Suprapubic skin (tissue), 4 donors: ENCODE data around the gene NFKBIE. TPM values are rescaled to one million over a fixed set of nuclear protein-coding genes. Genes with fewer than 3 reads are reported as not detected.

Experiments used
- DNase-seq, 2 donors: peaks; one replicate each; pipeline ENCODE4 v3.0.0-alpha.2; 2019; ENCODE audit warnings: low spot score in 2 of 2
- H3K27ac ChIP-seq: fragments of 200-600 bp; sonication (generic); one replicate; pipeline ENCODE4 v1.5.1; 2019
- H3K27me3 ChIP-seq: fragments of 200-600 bp; sonication (generic); one replicate; pipeline ENCODE4 v1.5.1; 2019
- H3K36me3 ChIP-seq: fragments of 200-600 bp; sonication (generic); one replicate; pipeline ENCODE4 v1.5.1; 2019
- H3K4me1 ChIP-seq: fragments of 200-600 bp; sonication (generic); one replicate; pipeline ENCODE4 v1.5.1; 2019
- H3K4me3 ChIP-seq: fragments of 200-600 bp; sonication (generic); one replicate; pipeline ENCODE4 v1.5.1; 2019; ENCODE audit warnings: mild to moderate bottlenecking
- H3K9me3 ChIP-seq: fragments of 200-600 bp; sonication (generic); one replicate; pipeline ENCODE4 v1.5.1; 2019
- CTCF ChIP-seq, 2 donors: fragments of 200-600 bp in 1 of 2; fragments of 450-650 bp in 1 of 2; sonication (generic) in 1 of 2; IDR thresholded peaks; one replicate each; pipeline ENCODE4 v1.5.1; 2016 to 2019; ENCODE audit warnings: antibody characterized with exemption in 2 of 2, mild to moderate bottlenecking in 1 of 2, moderate library complexity in 1 of 2
- EP300 ChIP-seq: sonication (generic); formaldehyde crosslinking; IDR thresholded peaks from one replicate; pipeline ENCODE4 v1.6.1; 2017; ENCODE audit warnings: antibody characterized with exemption
- POLR2A ChIP-seq, 2 donors: fragments of 450-650 bp; IDR thresholded peaks; one replicate each; pipeline ENCODE4 v1.6.1; 2017; ENCODE audit warnings: antibody characterized with exemption in 2 of 2, mild to moderate bottlenecking in 2 of 2, moderate library complexity in 2 of 2
- POLR2AphosphoS5 ChIP-seq, 3 donors: sonication (generic); formaldehyde crosslinking; IDR thresholded peaks; one replicate each; pipeline ENCODE4 v1.6.1; 2017; ENCODE audit warnings: antibody characterized with exemption in 3 of 3
- WGBS: methylation state at CpG from one replicate; pipeline ENCODE4 v1.1.5; 2018; 5-methylcytosine and 5-hydroxymethylcytosine counted together
- total RNA-seq, 4 donors: library from RNA; depleted of rRNA; stranded (reverse); fragments of >200 nt; gene quantifications; one replicate each; pipeline ENCODE4 v1.1.0, GENCODE V29; 2016

Gene NFKBIE
- total RNA-seq, 4 donors from 2014 or later = 12.9 to 25.0 (median 16.1) TPM

- WGBS = 89% methylated on average over 12 of the region's 12 CpGs
- peaks cover 3% of the 10 kb centered on the region for H3K4me1 ChIP-seq
- DNase-seq = no peak
- H3K36me3 ChIP-seq = no peaks in the 10 kb centered on the region
- H3K27ac ChIP-seq = no peak overlapping the region
- no peak overlapping the region for H3K4me3 ChIP-seq
- TF ChIP-seq POLR2A (IDR thresholded peaks at IDR 0.05) = no peak
- no peak for TF ChIP-seq CTCF (IDR thresholded peaks at IDR 0.05)
- no peak for TF ChIP-seq EP300
- no peak for TF ChIP-seq POLR2AphosphoS5 (IDR thresholded peaks at IDR 0.05)
- H3K9me3 ChIP-seq = no peaks in the 10 kb centered on the region
- peaks cover 31% of the 10 kb centered on the region for H3K27me3 ChIP-seq
Measured at GRCh38 chr6:44286285-44286565, 20.9 kb upstream of the NFKBIE start.

DNA sequence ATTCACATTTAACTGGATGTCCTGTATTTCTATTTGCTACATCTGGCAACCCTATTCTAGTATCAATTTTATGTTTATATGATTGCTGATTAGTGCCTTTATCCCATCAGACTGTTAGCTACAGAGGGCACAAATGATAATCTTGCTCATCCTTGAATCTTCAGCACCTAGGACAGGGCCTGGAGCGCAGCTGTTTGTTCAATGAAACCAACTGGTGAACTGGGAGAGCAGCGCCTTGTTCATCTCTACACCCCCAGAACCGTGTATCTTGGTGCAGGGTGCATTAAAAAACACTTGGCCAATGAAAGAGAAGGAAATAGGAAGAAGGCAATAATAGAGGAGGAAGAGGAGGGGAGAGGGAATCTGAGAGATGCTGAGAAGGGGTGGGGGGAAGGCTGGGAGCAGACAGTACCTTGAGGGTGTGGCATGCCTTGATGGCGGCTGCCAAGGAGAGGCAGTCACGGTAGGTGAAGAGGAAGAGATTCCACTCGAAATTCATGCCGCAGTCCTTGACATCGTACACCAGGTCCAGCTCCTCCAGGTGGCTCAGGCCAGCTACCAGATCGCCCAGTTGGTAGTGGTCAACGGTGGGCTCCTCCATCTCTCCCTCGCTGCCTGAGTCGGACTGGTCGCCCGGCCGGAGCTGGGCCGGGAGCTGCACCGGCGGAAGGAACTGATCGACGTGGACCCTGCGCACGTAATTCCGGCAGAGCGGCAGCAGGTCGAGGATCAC, 20.4 kb upstream of the NFKBIE start:
- Histone ChIP-seq H3K4me3 (no peak overlapping the region), H3K36me3 (no peaks in the 10 kb centered on the region), H3K4me1 (peaks cover 3% of the 10 kb centered on the region), H3K27ac (no peak overlapping the region), H3K27me3 (peaks cover 26% of the 10 kb centered on the region), H3K9me3 (no peaks in the 10 kb centered on the region)
- no peak for DNase-seq
- 78% methylated on average over 24 of the region's 25 CpGs for WGBS
- TF ChIP-seq CTCF (IDR thresholded peaks at IDR 0.05) (no peak), POLR2A (IDR thresholded peaks at IDR 0.05) (no peak), EP300 (no peak), POLR2AphosphoS5 (IDR thresholded peaks at IDR 0.05) (no peak)

DNA sequence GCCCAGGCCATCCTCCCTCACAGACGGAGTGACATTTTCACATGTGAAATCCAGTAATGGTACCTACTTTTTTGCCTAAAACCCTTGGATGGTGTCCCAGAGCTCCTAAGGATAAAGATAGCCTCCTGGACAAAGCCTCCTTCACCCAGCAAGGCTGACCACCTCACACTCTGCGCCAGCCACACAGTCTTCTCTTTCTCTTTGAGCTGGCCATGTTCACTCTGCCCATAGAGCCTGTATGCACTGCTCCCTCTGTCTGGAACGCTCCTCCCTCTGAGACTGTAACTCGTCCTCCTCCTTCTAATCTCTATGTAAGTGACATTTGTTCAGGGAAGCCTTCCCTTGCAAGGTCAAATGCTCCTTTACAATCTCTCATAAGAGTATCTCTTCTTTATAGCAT, 19.5 kb upstream of the NFKBIE start:
- no peak for DNase-seq
- Histone ChIP-seq H3K4me1 (peaks cover 3% of the 10 kb centered on the region), H3K36me3 (no peaks in the 10 kb centered on the region), H3K9me3 (no peaks in the 10 kb centered on the region), H3K4me3 (no peak overlapping the region), H3K27me3 (peaks cover 18% of the 10 kb centered on the region), H3K27ac (no peak overlapping the region)
- TF ChIP-seq POLR2A (IDR thresholded peaks at IDR 0.05) (no peak), POLR2AphosphoS5 (IDR thresholded peaks at IDR 0.05) (no peak), EP300 (no peak), CTCF (IDR thresholded peaks at IDR 0.05) (no peak)
- 55% methylated on average over 4 of the region's 4 CpGs for WGBS

- Histone ChIP-seq H3K4me3 (no peak overlapping the region), H3K27ac (no peak overlapping the region), H3K4me1 (no peaks in the 10 kb centered on the region), H3K9me3 (no peaks in the 10 kb centered on the region), H3K27me3 (peaks cover 10% of the 10 kb centered on the region), H3K36me3 (no peaks in the 10 kb centered on the region)
- TF ChIP-seq POLR2AphosphoS5 (IDR thresholded peaks at IDR 0.05) (no peak), EP300 (no peak), CTCF (IDR thresholded peaks at IDR 0.05) (no peak), POLR2A (IDR thresholded peaks at IDR 0.05) (no peak)
- DNase-seq = no peak
- 58% methylated on average over 2 of the region's 2 CpGs for WGBS
Measured at GRCh38 chr6:44284121-44284520, 18.8 kb upstream of the NFKBIE start.

- H3K36me3 ChIP-seq = no peaks in the 10 kb centered on the region
Measured at GRCh38 chr6:44278774-44279697, 13.7 kb upstream of the NFKBIE start.

More at GRCh38 chr6:44278774-44279697, 13.7 kb upstream of the NFKBIE start:
- 54% methylated on average over 9 of the region's 9 CpGs for WGBS
- TF ChIP-seq POLR2AphosphoS5 (IDR thresholded peaks at IDR 0.05) = no peak
- TF ChIP-seq POLR2A (IDR thresholded peaks at IDR 0.05) = no peak
- TF ChIP-seq CTCF (IDR thresholded peaks at IDR 0.05) = no peak
- no peak for TF ChIP-seq EP300
- H3K27me3 ChIP-seq = peaks cover 36% of the 10 kb centered on the region
- no peak for DNase-seq
- no peak overlapping the region for H3K4me3 ChIP-seq
- no peaks in the 10 kb centered on the region for H3K9me3 ChIP-seq
- peaks cover 11% of the 10 kb centered on the region for H3K4me1 ChIP-seq
- no peak overlapping the region for H3K27ac ChIP-seq
